HG02678 (cell line): Measurements from ENCODE around the gene SDE2.

Source experiments
- ATAC-seq: cut with Tn5 transposase; IDR thresholded peaks from one replicate; pipeline ENCODE4 v1.9.1; 2021; ENCODE audit warnings: mild to moderate bottlenecking, moderate library complexity; ENCODE audit not compliant: unreplicated experiment

Gene SDE2

DNA sequence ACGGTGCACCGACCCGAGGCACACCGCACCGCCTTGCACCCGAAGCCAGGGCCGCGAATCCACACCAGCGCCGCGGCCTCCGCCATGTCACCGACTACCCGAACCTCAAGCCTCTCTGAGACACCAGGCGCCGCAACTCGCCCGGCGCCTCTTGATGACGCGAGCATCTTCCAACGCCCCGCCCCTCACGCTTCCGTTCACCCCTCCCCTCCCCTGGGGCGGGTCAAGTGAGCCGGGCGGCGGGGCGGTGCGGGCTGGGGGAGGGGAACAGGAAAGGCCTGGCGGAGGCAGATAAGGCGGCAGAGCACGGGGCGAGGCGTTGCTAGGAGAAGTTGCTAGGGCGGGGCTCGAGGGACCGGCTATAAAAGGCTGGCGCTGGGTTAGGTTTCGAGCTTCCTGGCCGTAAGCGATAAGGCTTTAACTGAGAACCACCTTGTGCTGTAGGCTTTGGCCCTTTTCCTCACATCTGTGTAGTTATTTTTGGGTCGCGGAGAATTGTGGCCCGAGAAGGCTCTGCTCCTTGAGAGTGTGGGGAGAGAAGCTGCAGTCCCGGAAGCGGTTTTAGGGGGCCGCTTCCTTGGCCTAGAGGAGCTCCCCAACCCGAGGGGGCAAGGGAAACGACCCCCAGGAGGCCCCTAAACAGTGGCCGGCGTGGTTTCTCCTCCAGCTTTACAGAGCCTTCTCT, at the start of gene SDE2:
TSS of gene SDE2 (minus strand) at position 117 of the 685 bp plus-strand sequence. CDS start at position 86, 31 bp downstream.
- peak; percentile 78 for ATAC-seq

GRCh38 chr1:226048886-226049285, 49.7 kb upstream of the SDE2 start:
- ATAC-seq: no peak

GRCh38 chr1:226047495-226047894, 48.4 kb upstream of the SDE2 start:
- no peak for ATAC-seq

GRCh38 chr1:226046240-226046639, 47.1 kb upstream of the SDE2 start:
- ATAC-seq: no peak

DNA sequence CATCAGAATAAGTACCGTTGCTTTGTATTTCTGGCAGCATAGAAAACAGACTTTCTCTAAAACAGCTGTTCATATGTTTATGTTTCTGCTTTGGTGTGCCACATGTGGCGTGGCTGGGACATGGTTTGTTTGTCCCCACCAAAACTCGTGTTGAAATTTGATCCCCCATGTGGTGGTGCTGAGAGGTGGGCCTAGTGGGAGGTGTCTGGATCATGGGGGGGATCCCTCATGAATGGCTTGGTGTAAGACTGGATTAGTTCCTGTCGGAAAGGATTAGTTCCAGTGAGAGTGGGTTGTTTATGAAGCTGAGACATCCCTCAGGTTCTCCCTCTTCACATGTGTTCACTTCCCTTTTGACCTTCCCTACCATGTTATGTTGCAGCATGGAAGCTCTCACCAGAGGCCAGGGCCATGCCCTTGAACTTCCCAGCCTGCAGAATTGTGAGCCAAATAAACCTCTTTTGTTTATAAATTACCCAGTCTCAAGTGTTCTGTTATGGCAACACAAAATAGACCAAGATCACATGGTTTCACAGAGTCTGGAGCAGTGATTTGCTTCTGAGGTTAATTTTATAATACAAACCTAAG, 45.5 kb upstream of the SDE2 start:
- ATAC-seq: no peak

- ATAC-seq: no peak
These were observed 42.3 kb upstream of the SDE2 start for GRCh38 chr1:226041419-226041818.

- ATAC-seq: no peak
These were observed 39.5 kb upstream of the SDE2 start for GRCh38 chr1:226038661-226039060.

DNA sequence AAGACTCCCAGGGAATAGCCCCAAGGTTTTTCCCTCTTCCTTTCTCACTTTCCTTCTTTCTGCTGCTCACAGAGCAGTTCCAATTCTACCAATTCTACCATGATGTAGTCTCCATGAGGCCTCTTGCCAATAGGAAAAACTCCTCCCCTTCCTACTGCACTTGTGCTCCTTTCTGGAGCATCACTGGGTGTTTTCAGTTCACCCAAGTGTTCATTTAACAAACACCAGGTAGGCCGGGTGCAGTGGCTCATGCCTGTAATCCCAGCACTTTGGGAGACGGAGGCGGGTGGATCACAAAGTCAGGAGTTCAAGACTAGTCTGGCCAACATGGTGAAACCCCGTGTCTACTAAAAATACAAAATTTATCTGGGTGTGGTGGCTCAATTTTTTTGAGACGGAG, 36.8 kb upstream of the SDE2 start:
- ATAC-seq: no peak

DNA sequence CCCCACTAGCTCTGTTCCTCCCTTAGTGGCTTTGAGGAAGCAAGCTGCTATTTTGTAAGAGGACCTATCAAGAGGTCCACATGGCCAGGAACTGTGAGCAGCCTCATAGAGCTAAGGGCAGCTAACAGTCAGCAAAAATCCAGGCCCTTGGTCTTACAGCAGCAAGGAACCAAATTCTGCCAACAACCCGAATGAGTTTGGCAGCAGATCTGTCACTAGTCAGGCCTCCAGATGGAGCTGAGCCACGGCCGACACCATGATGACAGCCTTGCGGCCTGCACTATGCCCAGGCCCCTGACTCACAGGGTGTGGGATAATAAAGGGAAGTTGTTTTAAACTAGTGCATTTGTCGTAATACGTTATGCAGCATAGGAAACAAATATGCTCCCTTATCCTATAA, 35.3 kb upstream of the SDE2 start:
- ATAC-seq: no peak

- no peak for ATAC-seq
These were observed 34.8 kb upstream of the SDE2 start for GRCh38 chr1:226033991-226034390.

- no peak for ATAC-seq
These were observed 34.4 kb upstream of the SDE2 start for GRCh38 chr1:226033582-226033981.

DNA sequence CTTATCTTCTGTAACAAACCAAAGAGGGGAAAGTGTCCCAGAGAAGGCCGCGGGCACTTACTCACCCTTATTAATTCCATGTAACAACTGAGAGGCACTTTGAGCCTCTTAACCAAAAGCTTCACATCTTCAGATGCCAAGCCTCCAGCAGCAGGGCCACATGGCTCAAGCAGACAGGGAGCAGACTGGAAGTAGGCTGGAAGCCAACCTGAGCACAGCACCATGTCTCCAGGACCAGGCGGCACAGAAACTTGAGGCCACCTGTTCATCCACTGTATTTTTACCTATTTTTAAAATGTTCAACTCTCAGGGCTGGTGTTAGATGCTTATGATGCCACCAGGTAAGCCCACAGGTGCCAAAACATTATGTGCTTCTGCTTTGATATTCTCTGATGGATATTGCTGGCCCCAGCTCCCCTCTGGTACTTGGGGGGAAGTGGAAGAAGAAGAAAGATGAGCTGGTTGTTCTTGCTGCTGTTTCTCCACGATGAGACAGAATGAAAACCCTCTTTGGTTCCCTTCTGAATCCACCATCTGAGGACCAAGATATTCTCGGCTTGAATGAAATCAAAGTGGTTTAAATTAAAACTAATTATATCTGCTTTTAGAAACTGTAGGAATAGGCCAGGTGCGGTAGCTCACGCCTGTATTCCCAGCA, 30.6 kb upstream of the SDE2 start:
- no peak for ATAC-seq

GRCh38 chr1:226029093-226029496, 30.0 kb upstream of the SDE2 start:
- peak; percentile 89 for ATAC-seq

GRCh38 chr1:226027538-226028217, 28.5 kb upstream of the SDE2 start:
- ATAC-seq: no peak

DNA sequence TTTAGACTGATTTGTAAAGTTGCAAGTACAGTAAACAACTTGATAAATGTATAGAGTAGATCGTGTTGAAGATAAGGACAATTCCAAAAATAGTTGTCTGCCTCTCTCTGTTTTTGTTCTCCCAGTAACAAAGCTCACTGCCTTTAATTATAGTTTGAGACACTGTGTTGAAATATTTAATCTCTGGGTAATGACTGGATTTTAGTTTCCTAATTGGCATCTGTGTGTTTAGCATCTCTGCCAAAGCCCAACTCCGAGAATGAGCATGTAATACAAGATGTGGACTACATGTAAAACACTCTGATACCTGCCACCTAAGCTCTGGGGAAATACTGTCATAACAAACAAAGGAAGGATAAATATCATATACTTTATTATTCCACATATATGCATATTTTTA, 27.7 kb upstream of the SDE2 start:
- no peak for ATAC-seq

DNA sequence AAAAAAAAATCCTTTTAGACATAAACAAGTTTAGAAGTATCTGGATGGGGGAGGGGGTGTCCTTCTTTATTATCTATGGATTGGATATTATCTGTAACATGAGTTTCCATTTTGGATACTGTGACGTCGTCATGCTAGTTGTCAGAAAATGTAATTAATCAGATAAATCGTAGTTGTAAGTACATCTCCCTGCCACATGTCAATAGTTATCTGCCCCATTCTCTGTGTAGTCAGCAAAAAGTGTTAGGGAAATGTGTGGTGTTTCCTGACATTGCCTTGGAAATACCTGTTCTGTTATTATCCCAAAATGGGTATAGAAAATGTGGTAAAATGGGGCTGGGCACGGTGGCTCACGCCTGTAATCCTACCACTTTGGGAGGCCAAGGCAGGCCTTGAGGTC, 24.6 kb upstream of the SDE2 start:
- no peak for ATAC-seq

- ATAC-seq: no peak
These were observed 22.7 kb upstream of the SDE2 start for GRCh38 chr1:226021801-226022200.

DNA sequence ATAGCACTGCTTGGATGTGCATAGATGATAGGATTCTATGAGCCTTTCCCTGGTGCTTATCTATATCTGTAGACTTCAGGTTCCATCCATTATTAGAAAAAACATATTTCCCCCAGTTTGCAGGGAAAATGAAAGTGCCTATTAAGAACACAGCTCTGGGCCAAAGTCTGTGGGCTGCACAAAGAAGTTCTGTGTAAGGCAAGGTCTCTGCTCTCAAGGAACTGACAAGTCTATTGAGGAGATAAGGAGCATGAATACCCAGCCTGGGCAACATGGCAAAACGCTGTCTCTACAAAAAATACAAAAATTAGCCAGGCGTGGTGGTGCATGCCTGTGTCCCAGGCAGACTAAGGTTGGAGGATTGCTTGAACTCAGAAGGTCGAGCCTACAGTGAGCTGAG, 22.3 kb upstream of the SDE2 start:
- ATAC-seq: no peak

DNA sequence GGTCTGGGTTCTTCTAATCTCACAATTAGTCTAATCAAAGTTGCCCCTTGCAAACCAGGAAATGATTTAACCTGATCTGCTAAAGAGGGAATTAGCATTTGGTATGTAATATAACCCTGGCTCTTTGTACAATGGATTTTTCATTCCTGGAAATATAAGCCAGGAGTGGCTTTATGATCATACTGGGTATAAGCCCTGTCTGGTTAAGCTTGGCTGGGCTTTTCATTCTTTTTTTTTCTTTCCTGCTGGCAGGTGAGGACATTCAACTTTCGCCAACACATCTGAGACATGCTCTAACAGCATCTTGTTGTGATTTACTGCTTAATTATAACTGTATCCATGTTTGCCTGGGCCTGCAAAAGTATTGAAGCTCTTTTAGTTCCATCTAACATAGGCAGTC, 20.4 kb upstream of the SDE2 start:
- ATAC-seq: no peak

DNA sequence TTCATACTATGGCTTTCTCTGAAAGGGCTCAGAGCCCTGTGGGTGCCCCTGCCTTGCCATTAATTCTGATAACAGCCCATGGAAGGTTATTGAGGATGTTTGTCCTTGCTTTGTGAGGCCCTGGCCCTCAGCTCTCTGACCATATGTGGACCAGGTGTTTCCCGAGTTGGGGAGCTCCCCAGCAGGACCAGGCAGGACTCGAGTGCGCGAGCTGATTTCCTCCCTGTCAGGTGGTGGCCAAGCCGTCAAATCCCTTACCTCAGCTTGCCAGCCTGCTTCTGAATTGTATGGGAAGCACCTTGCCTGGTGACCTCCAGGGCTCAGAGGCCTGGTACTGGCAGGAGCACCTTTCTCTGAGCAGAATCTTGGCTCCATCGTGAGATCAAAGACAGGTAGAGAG, 17.9 kb upstream of the SDE2 start:
- no peak for ATAC-seq

GRCh38 chr1:226009650-226010044, 10.5 kb upstream of the SDE2 start:
- no peak for ATAC-seq
